ENCODE results near the gene NCAM1.
"Not testable (repeated sequence)": the region's sequence is repeated elsewhere in the genome, so short reads cannot be mapped to it uniquely, and the experiment has no call there.

NCAM1 gene

GRCh38 chr11:112961146-112961668, at the start of gene NCAM1:
TSS of gene NCAM1 (plus strand) at chr11:112961420.
- no peak within 1 kb of the TSS for H3K9ac ChIP-seq (ENCODE audit: low read depth, low read length)
- H3K9me3 ChIP-seq (ENCODE audit: control insufficient read depth, insufficient read depth, low read length) = no peaks in the 10 kb centered on the region
- H3K4me1 ChIP-seq (ENCODE audit: control insufficient read depth, insufficient read depth, low read length) = no peaks in the 10 kb centered on the region
- H3K27me3 ChIP-seq (ENCODE audit: control insufficient read depth, insufficient read depth, low read length) = peaks cover 58% of the 10 kb centered on the region
- H3K36me3 ChIP-seq (ENCODE audit: control insufficient read depth, insufficient read depth, low read length) = no peaks in the 10 kb centered on the region
- peak within 1 kb of the TSS; percentile 78 for H3K4me3 ChIP-seq (ENCODE audit: low read depth, low read length)

- Histone ChIP-seq H3K4me1 (ENCODE audit: control insufficient read depth, insufficient read depth, low read length) (peaks cover 10% of the 10 kb centered on the region), H3K9ac (ENCODE audit: low read depth, low read length) (no peak overlapping the region), H3K4me3 (ENCODE audit: low read depth, low read length) (no peak overlapping the region), H3K27me3 (ENCODE audit: control insufficient read depth, insufficient read depth, low read length) (peaks cover 26% of the 10 kb centered on the region), H3K36me3 (ENCODE audit: control insufficient read depth, insufficient read depth, low read length) (no peaks in the 10 kb centered on the region), H3K9me3 (ENCODE audit: control insufficient read depth, insufficient read depth, low read length) (no peaks in the 10 kb centered on the region)
These were observed 38.6 kb upstream of the NCAM1 start for GRCh38 chr11:112922606-112923005.

GRCh38 chr11:112924836-112925235, 36.4 kb upstream of the NCAM1 start:
- H3K9me3 ChIP-seq (ENCODE audit: control insufficient read depth, insufficient read depth, low read length); H3K4me1 ChIP-seq (ENCODE audit: control insufficient read depth, insufficient read depth, low read length); H3K36me3 ChIP-seq (ENCODE audit: control insufficient read depth, insufficient read depth, low read length); H3K4me3 ChIP-seq (ENCODE audit: low read depth, low read length); H3K9ac ChIP-seq (ENCODE audit: low read depth, low read length): not testable (repeated sequence)
- H3K27me3 ChIP-seq (ENCODE audit: control insufficient read depth, insufficient read depth, low read length) = peaks cover 25% of the 10 kb centered on the region

- peaks cover 18% of the 10 kb centered on the region for H3K27me3 ChIP-seq (ENCODE audit: control insufficient read depth, insufficient read depth, low read length)
- H3K4me3 ChIP-seq (ENCODE audit: low read depth, low read length) = no peak overlapping the region
- no peaks in the 10 kb centered on the region for H3K9me3 ChIP-seq (ENCODE audit: control insufficient read depth, insufficient read depth, low read length)
- no peaks in the 10 kb centered on the region for H3K36me3 ChIP-seq (ENCODE audit: control insufficient read depth, insufficient read depth, low read length)
- no peak overlapping the region for H3K9ac ChIP-seq (ENCODE audit: low read depth, low read length)
- peaks cover 10% of the 10 kb centered on the region for H3K4me1 ChIP-seq (ENCODE audit: control insufficient read depth, insufficient read depth, low read length)
These were observed 35.5 kb upstream of the NCAM1 start for GRCh38 chr11:112925516-112926310.

- Histone ChIP-seq H3K4me1 (ENCODE audit: control insufficient read depth, insufficient read depth, low read length) (peaks cover under 1% of the 10 kb centered on the region), H3K9me3 (ENCODE audit: control insufficient read depth, insufficient read depth, low read length) (no peaks in the 10 kb centered on the region), H3K4me3 (ENCODE audit: low read depth, low read length) (no peak overlapping the region), H3K9ac (ENCODE audit: low read depth, low read length) (no peak overlapping the region), H3K27me3 (ENCODE audit: control insufficient read depth, insufficient read depth, low read length) (peaks cover 8% of the 10 kb centered on the region), H3K36me3 (ENCODE audit: control insufficient read depth, insufficient read depth, low read length) (no peaks in the 10 kb centered on the region)
These were observed 33.1 kb upstream of the NCAM1 start for GRCh38 chr11:112928136-112928535.

- H3K27me3 ChIP-seq (ENCODE audit: control insufficient read depth, insufficient read depth, low read length) = no peaks in the 10 kb centered on the region
- no peaks in the 10 kb centered on the region for H3K9me3 ChIP-seq (ENCODE audit: control insufficient read depth, insufficient read depth, low read length)
- H3K36me3 ChIP-seq (ENCODE audit: control insufficient read depth, insufficient read depth, low read length) = no peaks in the 10 kb centered on the region
- no peak overlapping the region for H3K4me3 ChIP-seq (ENCODE audit: low read depth, low read length)
- H3K4me1 ChIP-seq (ENCODE audit: control insufficient read depth, insufficient read depth, low read length) = no peaks in the 10 kb centered on the region
- H3K9ac ChIP-seq (ENCODE audit: low read depth, low read length) = no peak overlapping the region
These were observed 31.8 kb upstream of the NCAM1 start for GRCh38 chr11:112929432-112929831.

- Histone ChIP-seq H3K9me3 (ENCODE audit: control insufficient read depth, insufficient read depth, low read length) (no peaks in the 10 kb centered on the region), H3K4me3 (ENCODE audit: low read depth, low read length) (no peak overlapping the region), H3K36me3 (ENCODE audit: control insufficient read depth, insufficient read depth, low read length) (no peaks in the 10 kb centered on the region), H3K4me1 (ENCODE audit: control insufficient read depth, insufficient read depth, low read length) (no peaks in the 10 kb centered on the region), H3K27me3 (ENCODE audit: control insufficient read depth, insufficient read depth, low read length) (no peaks in the 10 kb centered on the region), H3K9ac (ENCODE audit: low read depth, low read length) (no peak overlapping the region)
These were observed 29.5 kb upstream of the NCAM1 start for GRCh38 chr11:112931703-112932102.

GRCh38 chr11:112932593-112932992, 28.6 kb upstream of the NCAM1 start:
- H3K4me3 ChIP-seq (ENCODE audit: low read depth, low read length) = no peak overlapping the region
- no peaks in the 10 kb centered on the region for H3K9me3 ChIP-seq (ENCODE audit: control insufficient read depth, insufficient read depth, low read length)
- no peaks in the 10 kb centered on the region for H3K36me3 ChIP-seq (ENCODE audit: control insufficient read depth, insufficient read depth, low read length)
- no peak overlapping the region for H3K9ac ChIP-seq (ENCODE audit: low read depth, low read length)
- H3K27me3 ChIP-seq (ENCODE audit: control insufficient read depth, insufficient read depth, low read length) = no peaks in the 10 kb centered on the region
- H3K4me1 ChIP-seq (ENCODE audit: control insufficient read depth, insufficient read depth, low read length) = no peaks in the 10 kb centered on the region

GRCh38 chr11:112933970-112934369, 27.2 kb upstream of the NCAM1 start:
- Histone ChIP-seq H3K4me3 (ENCODE audit: low read depth, low read length) (no peak overlapping the region), H3K36me3 (ENCODE audit: control insufficient read depth, insufficient read depth, low read length) (no peaks in the 10 kb centered on the region), H3K27me3 (ENCODE audit: control insufficient read depth, insufficient read depth, low read length) (no peaks in the 10 kb centered on the region), H3K9me3 (ENCODE audit: control insufficient read depth, insufficient read depth, low read length) (no peaks in the 10 kb centered on the region), H3K4me1 (ENCODE audit: control insufficient read depth, insufficient read depth, low read length) (no peaks in the 10 kb centered on the region), H3K9ac (ENCODE audit: low read depth, low read length) (no peak overlapping the region)

GRCh38 chr11:112941104-112941503, 20.1 kb upstream of the NCAM1 start:
- Histone ChIP-seq H3K27me3 (ENCODE audit: control insufficient read depth, insufficient read depth, low read length) (no peaks in the 10 kb centered on the region), H3K36me3 (ENCODE audit: control insufficient read depth, insufficient read depth, low read length) (no peaks in the 10 kb centered on the region), H3K9me3 (ENCODE audit: control insufficient read depth, insufficient read depth, low read length) (no peaks in the 10 kb centered on the region), H3K9ac (ENCODE audit: low read depth, low read length) (no peak overlapping the region), H3K4me3 (ENCODE audit: low read depth, low read length) (no peak overlapping the region), H3K4me1 (ENCODE audit: control insufficient read depth, insufficient read depth, low read length) (no peaks in the 10 kb centered on the region)

- Histone ChIP-seq H3K9me3 (ENCODE audit: control insufficient read depth, insufficient read depth, low read length) (no peaks in the 10 kb centered on the region), H3K27me3 (ENCODE audit: control insufficient read depth, insufficient read depth, low read length) (no peaks in the 10 kb centered on the region), H3K9ac (ENCODE audit: low read depth, low read length) (no peak overlapping the region), H3K36me3 (ENCODE audit: control insufficient read depth, insufficient read depth, low read length) (no peaks in the 10 kb centered on the region), H3K4me3 (ENCODE audit: low read depth, low read length) (no peak overlapping the region), H3K4me1 (ENCODE audit: control insufficient read depth, insufficient read depth, low read length) (no peaks in the 10 kb centered on the region)
These were observed 18.1 kb upstream of the NCAM1 start for GRCh38 chr11:112942966-112943643.

GRCh38 chr11:112946866-112947265, 14.4 kb upstream of the NCAM1 start:
- Histone ChIP-seq H3K9ac (ENCODE audit: low read depth, low read length) (no peak overlapping the region), H3K4me3 (ENCODE audit: low read depth, low read length) (no peak overlapping the region), H3K4me1 (ENCODE audit: control insufficient read depth, insufficient read depth, low read length) (no peaks in the 10 kb centered on the region), H3K27me3 (ENCODE audit: control insufficient read depth, insufficient read depth, low read length) (no peaks in the 10 kb centered on the region), H3K9me3 (ENCODE audit: control insufficient read depth, insufficient read depth, low read length) (no peaks in the 10 kb centered on the region), H3K36me3 (ENCODE audit: control insufficient read depth, insufficient read depth, low read length) (no peaks in the 10 kb centered on the region)
